ENCODE results near the gene NDUFV1.

- TF ChIP-seq TAF1 (IDR thresholded peaks at IDR 0.05; ENCODE audit: low read depth, low read length): no peak
- TF ChIP-seq POLR2A (IDR thresholded peaks at IDR 0.05; ENCODE audit: low read depth, low read length): no peak
Observed at GRCh38 chr11:67561971-67562619, 44.6 kb upstream of the NDUFV1 start.

All from GM12891 (cell line).